OCI-M2 (cell line): ENCODE results near the gene ISM1.
"Not testable (repeated sequence)": the region's sequence is repeated elsewhere in the genome, so short reads cannot be mapped to it uniquely, and the experiment has no call there.

ENCODE experiments used
- DNase-seq: peaks from one replicate; lab custom pipeline; 2025; ENCODE audit not compliant: unreplicated experiment; lab: John Stamatoyannopoulos, UW

Gene ISM1

GRCh38 chr20:13221313-13221672 lies 219 bp downstream of the ISM1 start:
- no peak for DNase-seq

- no peak for DNase-seq
Measured at GRCh38 chr20:13221673-13222318, 722 bp downstream of the ISM1 start.

GRCh38 chr20:13222319-13222716 lies 1.2 kb downstream of the ISM1 start:
- no peak for DNase-seq

- no peak for DNase-seq
Measured at GRCh38 chr20:13223736-13224520, 2.9 kb downstream of the ISM1 start.

- no peak for DNase-seq
Measured at GRCh38 chr20:13226367-13226766, 5.3 kb downstream of the ISM1 start.

GRCh38 chr20:13228771-13229170 lies 7.7 kb downstream of the ISM1 start:
- DNase-seq: no peak

- no peak for DNase-seq
Measured at GRCh38 chr20:13229538-13229937, 8.5 kb downstream of the ISM1 start.

- no peak for DNase-seq
Measured at GRCh38 chr20:13231031-13231752, 10.1 kb downstream of the ISM1 start.

GRCh38 chr20:13232999-13233398 lies 11.9 kb downstream of the ISM1 start:
- DNase-seq: no peak

- no peak for DNase-seq
Measured at GRCh38 chr20:13234961-13235360, 13.9 kb downstream of the ISM1 start.

GRCh38 chr20:13236360-13236759 lies 15.3 kb downstream of the ISM1 start:
- not testable (repeated sequence) for DNase-seq

- no peak for DNase-seq
Measured at GRCh38 chr20:13236990-13237720, 16.1 kb downstream of the ISM1 start.

- no peak for DNase-seq
Measured at GRCh38 chr20:13238001-13238653, 17.1 kb downstream of the ISM1 start.

GRCh38 chr20:13243826-13244376 lies 22.8 kb downstream of the ISM1 start:
- DNase-seq: no peak

GRCh38 chr20:13245250-13245723 lies 24.2 kb downstream of the ISM1 start:
- DNase-seq: no peak

- no peak for DNase-seq
Measured at GRCh38 chr20:13249118-13249797, 28.2 kb downstream of the ISM1 start.

GRCh38 chr20:13249798-13250170 lies 28.7 kb downstream of the ISM1 start:
- no peak for DNase-seq

- no peak for DNase-seq
Measured at GRCh38 chr20:13250251-13250650, 29.2 kb downstream of the ISM1 start.

- DNase-seq: no peak
Measured at GRCh38 chr20:13251106-13251903, 30.2 kb downstream of the ISM1 start.
